Measurements from ENCODE around the gene EDDM3A.

- TF ChIP-seq ZNF274 (IDR thresholded peaks at IDR 0.05; ENCODE audit: low read length) = no peak
- no peak for TF ChIP-seq ZNF274 (tag by site-specific recombination; IDR thresholded peaks at IDR 0.05; ENCODE audit: borderline replicate concordance)
- no peak for TF ChIP-seq CTCF (tag by site-specific recombination; IDR thresholded peaks at IDR 0.05)
Observed at GRCh38 chr14:20772650-20773049, 27.0 kb downstream of the EDDM3A start.

Data from HEK293 (cell line).